HepG2 (cell line): ENCODE results near the gene DHX8. TPM values are rescaled to one million over a fixed set of nuclear protein-coding genes. Genes with fewer than 3 reads are reported as not detected.
A peak's percentile ranks its signal among the peaks of the same experiment; 100 is the strongest.

Experiments
- BHLHE40 ChIP-seq: IDR thresholded peaks from 2 replicates; pipeline ENCODE4 v1.6.1; 2011; ENCODE audit warnings: low read length, improper control_type of control experiment
- ELK4 ChIP-seq: sonication (generic); formaldehyde crosslinking; IDR thresholded peaks from 2 replicates; pipeline ENCODE4 v1.9.0; 2021; ENCODE audit warnings: missing genetic modification reagents, borderline replicate concordance
- GABPB1 ChIP-seq: IDR thresholded peaks from 2 replicates; pipeline ENCODE4 v1.6.1; 2016; ENCODE audit warnings: mild to moderate bottlenecking, missing genetic modification reagents, moderate library complexity, missing compliant biosample characterization
- GATAD2A ChIP-seq: IDR thresholded peaks from 2 replicates; pipeline ENCODE4 v1.6.1; 2016
- GPN1 ChIP-seq: sonication (generic); formaldehyde crosslinking; IDR thresholded peaks from 2 replicates; pipeline ENCODE4 v1.5.1; 2020; ENCODE audit warnings: missing genetic modification reagents, borderline replicate concordance
- HCFC1 ChIP-seq: fragments of 150-350 bp; IDR thresholded peaks from 2 replicates; pipeline ENCODE4 v1.6.1; 2014; ENCODE audit warnings: low read depth, low read length
- HNF4A ChIP-seq: sonication (generic); formaldehyde crosslinking; IDR thresholded peaks from 2 replicates; pipeline ENCODE4 v1.4.0; 2020; ENCODE audit warnings: missing genetic modification reagents
- JARID2 ChIP-seq: sonication (generic); formaldehyde crosslinking; IDR thresholded peaks from 2 replicates; pipeline ENCODE4 v1.8.1; 2023; ENCODE audit warnings: missing genetic modification reagents, inconsistent platforms; ENCODE audit not compliant: insufficient replicate concordance
- LRRFIP1 ChIP-seq: sonication (generic); formaldehyde crosslinking; conservative IDR thresholded peaks from 2 replicates; pipeline ENCODE4 v1.4.0; 2020; ENCODE audit warnings: missing genetic modification reagents
- POLR2AphosphoS2 ChIP-seq: IDR thresholded peaks from 2 replicates; pipeline ENCODE4 v1.6.1; 2011; ENCODE audit warnings: low read depth, low read length, improper control_type of control experiment
- RFXANK ChIP-seq: IDR thresholded peaks from 2 replicates; pipeline ENCODE4 v1.6.1; 2016
- SMAD3 ChIP-seq: sonication (generic); formaldehyde crosslinking; IDR thresholded peaks from 2 replicates; pipeline ENCODE4 v1.4.0; 2020; ENCODE audit warnings: missing genetic modification reagents
- TARDBP ChIP-seq: sonication (generic); formaldehyde crosslinking; IDR thresholded peaks from 2 replicates; pipeline ENCODE4 v1.8.0; 2022; ENCODE audit warnings: mild to moderate bottlenecking, missing genetic modification reagents
- ZBTB33 ChIP-seq: sonication (generic); formaldehyde crosslinking; IDR thresholded peaks from 2 replicates; pipeline ENCODE4 v1.4.0; 2020; ENCODE audit warnings: missing genetic modification reagents
- ZIK1 ChIP-seq: sonication (generic); formaldehyde crosslinking; IDR thresholded peaks from 2 replicates; pipeline ENCODE4 v1.5.0; 2020; ENCODE audit warnings: mild to moderate bottlenecking, low read depth, missing genetic modification reagents, borderline replicate concordance
- ZMYM2 ChIP-seq: sonication (generic); formaldehyde crosslinking; IDR thresholded peaks from 2 replicates; pipeline ENCODE4 v1.8.0; 2022; ENCODE audit warnings: mild to moderate bottlenecking, missing genetic modification reagents
- ZNF329 ChIP-seq: sonication (generic); formaldehyde crosslinking; IDR thresholded peaks from 2 replicates; pipeline ENCODE4 v1.9.0; 2021; ENCODE audit warnings: low read depth, mild to moderate bottlenecking, missing genetic modification reagents
- ZNF337 ChIP-seq: sonication (generic); formaldehyde crosslinking; IDR thresholded peaks from 2 replicates; pipeline ENCODE4 v1.5.1; 2020; ENCODE audit warnings: missing genetic modification reagents, low read depth, mild to moderate bottlenecking, borderline replicate concordance
- ZNF614 ChIP-seq: IDR thresholded peaks from 2 replicates; pipeline ENCODE4 v1.6.1; 2018; ENCODE audit warnings: missing biosample characterization, missing genetic modification reagents, inconsistent platforms, borderline replicate concordance
- ZNF761 ChIP-seq: sonication (generic); formaldehyde crosslinking; conservative IDR thresholded peaks from 2 replicates; pipeline ENCODE4 v1.4.0; 2020; ENCODE audit warnings: mild to moderate bottlenecking, missing genetic modification reagents
- ZNF782 ChIP-seq: sonication (generic); formaldehyde crosslinking; IDR thresholded peaks from 2 replicates; pipeline ENCODE4 v1.4.0; 2020; ENCODE audit warnings: missing genetic modification reagents, mild to moderate bottlenecking, borderline replicate concordance
- ZNF879 ChIP-seq: sonication (generic); formaldehyde crosslinking; IDR thresholded peaks from 2 replicates; pipeline ENCODE4 v1.8.1; 2023; ENCODE audit warnings: missing genetic modification reagents
- polyA plus RNA-seq, 8 experiments: library from polyadenylated mRNA; depleted of rRNA in 3 of 8; stranded (reverse) in 7 of 8; unstranded in 1 of 8; fragments of >200 nt; fragmentation: Illumina TruSeq in 4 of 8; extraction: Trizol in 4 of 8; gene quantifications; 2 replicates each; pipeline versions ENCODE4 v1.2.1 to v1.2.3, GENCODE V29; 2011 to 2016; ENCODE audit warnings: low read depth in 4 of 8, missing spikeins in 1 of 8, mixed read lengths in 1 of 8; ENCODE audit not compliant: insufficient read depth in 1 of 8
- total RNA-seq, 5 experiments: library from RNA; depleted of rRNA; stranded (reverse); fragments of >200 nt; fragmentation: Illumina TruSeq; extraction: Trizol; gene quantifications; 2 replicates each; pipeline ENCODE4 v1.2.3, GENCODE V29; 2016; ENCODE audit warnings: low read depth in 1 of 5
- TF ChIP-seq, protein P1 (sequence below): IDR thresholded peaks from 2 replicates; pipeline ENCODE4 v1.6.1; 2016
- TF ChIP-seq, protein P2 (sequence below): sonication (generic); formaldehyde crosslinking; IDR thresholded peaks from 2 replicates; pipeline ENCODE4 v1.4.0; 2020; ENCODE audit warnings: mild to moderate bottlenecking, missing genetic modification reagents

The DHX8 gene
- total and polyA plus RNA-seq, 2 of the 13 experiments (the other 11 are each of a cell fraction or from before 2014, with no cell fraction given) = 24.8 to 48.9 TPM

DNA sequence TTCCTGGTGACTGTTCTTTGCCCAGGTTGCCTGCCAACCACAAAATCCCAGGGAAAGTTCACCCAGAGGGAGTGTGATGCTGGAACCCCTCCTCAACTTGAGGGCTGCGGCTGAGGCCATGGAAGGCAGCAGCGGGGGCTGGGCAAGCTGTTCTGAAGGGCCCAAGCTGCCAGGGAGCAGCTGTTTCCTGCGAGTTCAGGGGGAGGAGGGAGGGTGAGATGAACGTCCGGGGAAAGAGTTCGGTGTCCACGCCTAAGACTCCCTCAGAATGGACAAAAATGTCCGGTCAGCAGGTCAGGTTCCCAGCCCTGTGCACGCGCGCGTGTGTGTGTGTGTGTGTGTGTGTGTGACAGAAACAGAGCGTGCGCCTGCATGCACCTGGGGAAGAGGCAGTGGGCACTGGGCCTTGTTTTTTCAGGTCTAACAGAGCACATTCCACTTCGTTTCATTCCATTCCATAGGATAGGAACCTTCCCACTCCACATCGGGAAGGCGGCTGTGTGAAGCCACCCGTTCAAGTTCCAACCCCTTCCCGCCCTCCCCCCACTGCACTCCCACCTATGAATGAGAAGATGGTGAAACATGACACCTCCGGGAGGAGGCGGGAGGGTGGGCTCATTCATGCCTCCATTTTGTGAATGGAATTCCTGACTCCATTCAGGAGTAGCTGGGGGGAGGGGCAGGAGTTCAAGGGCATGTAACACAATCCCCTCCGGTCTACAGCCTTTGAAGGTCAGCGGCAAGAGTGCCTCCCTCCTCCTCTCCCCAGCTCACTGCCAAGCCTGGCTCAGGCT is 46.7 kb downstream of the DHX8 start (continued):
- TF ChIP-seq RFXANK (CRISPR knock-in tag) = peak; percentile 89
- TF ChIP-seq ZNF761 (CRISPR knock-in tag) = peak; percentile 92
- peak; percentile 88 for TF ChIP-seq ZMYM2 (CRISPR knock-in tag)
- TF ChIP-seq, protein P1, sequence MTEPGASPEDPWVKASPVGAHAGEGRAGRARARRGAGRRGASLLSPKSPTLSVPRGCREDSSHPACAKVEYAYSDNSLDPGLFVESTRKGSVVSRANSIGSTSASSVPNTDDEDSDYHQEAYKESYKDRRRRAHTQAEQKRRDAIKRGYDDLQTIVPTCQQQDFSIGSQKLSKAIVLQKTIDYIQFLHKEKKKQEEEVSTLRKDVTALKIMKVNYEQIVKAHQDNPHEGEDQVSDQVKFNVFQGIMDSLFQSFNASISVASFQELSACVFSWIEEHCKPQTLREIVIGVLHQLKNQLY (CRISPR knock-in tag) = peak; percentile 93
- TF ChIP-seq ZNF879 (CRISPR knock-in tag) = peak; percentile 64; the same call in 1 of the 2 replicates
- TF ChIP-seq ZBTB33 (CRISPR knock-in tag) = peak; percentile 88
- peak; percentile 68; the same call in 1 of the 2 replicates for TF ChIP-seq BHLHE40
- TF ChIP-seq LRRFIP1 (CRISPR knock-in tag) = no peak
- TF ChIP-seq GABPB1 (CRISPR knock-in tag) = peak; percentile 59
- TF ChIP-seq, protein P2, sequence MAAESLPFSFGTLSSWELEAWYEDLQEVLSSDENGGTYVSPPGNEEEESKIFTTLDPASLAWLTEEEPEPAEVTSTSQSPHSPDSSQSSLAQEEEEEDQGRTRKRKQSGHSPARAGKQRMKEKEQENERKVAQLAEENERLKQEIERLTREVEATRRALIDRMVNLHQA = no peak
- TF ChIP-seq POLR2AphosphoS2 = peak; percentile 62; the same call in 1 of the 2 replicates
- no peak for TF ChIP-seq ELK4 (CRISPR knock-in tag)
- TF ChIP-seq JARID2 (CRISPR knock-in tag) = peak; percentile 69
- TF ChIP-seq SMAD3 (CRISPR knock-in tag) = peak; percentile 95
- TF ChIP-seq ZNF782 (CRISPR knock-in tag) = peak; percentile 98; the same call in 1 of the 2 replicates
- TF ChIP-seq HNF4A (CRISPR knock-in tag) = peak; percentile 89
- TF ChIP-seq ZIK1 = peak; percentile 94
- TF ChIP-seq ZNF329 (CRISPR knock-in tag) = no peak
- 0 out of 2 replicates have a peak, but pooled peaks have one; percentile 22 for TF ChIP-seq ZNF337 (CRISPR knock-in tag)
- peak; percentile 99 for TF ChIP-seq TARDBP (CRISPR knock-in tag)
- peak; percentile 94 for TF ChIP-seq GATAD2A
- TF ChIP-seq HCFC1 = peak; percentile 22; the same call in 1 of the 2 replicates
- no peak for TF ChIP-seq GPN1
- 0 out of 2 replicates have a peak, but pooled peaks have one; percentile 69 for TF ChIP-seq ZNF614
